GM12878 (cell line): ENCODE measurements around the gene UCKL1. TPM values are rescaled to one million over a fixed set of nuclear protein-coding genes. Genes with fewer than 3 reads are reported as not detected.

Source experiments
- ATAC-seq: fragments of 200-7000 bp; cut with Tn5 transposase; 3 replicates; pipeline ENCODE4 v1.9.1; 2020; ENCODE audit warnings: mild to moderate bottlenecking, moderate library complexity
- BruUV-seq: library from RNA; stranded (reverse); fragments of 400-500 nt; replicated peaks from 2 replicates; lab custom pipeline; 2021; lab: Mats Ljungman, UMichigan
- CTCF ChIA-PET: fragments of 300-600 bp; sonication (Branson Sonifier 250); formaldehyde crosslinking; extraction: SDS; loops from one replicate; lab custom pipeline; 2021; ENCODE audit warnings: inconsistent platforms; lab: Yijun Ruan, JAX
- POLR2A ChIA-PET: fragments of 350-600 bp; formaldehyde crosslinking; extraction: SDS; loops from one replicate; lab custom pipeline; 2021; ENCODE audit warnings: inconsistent platforms; lab: Charles Lee
- RAD21 ChIA-PET: fragments of 300-600 bp; sonication (Branson Sonifier 250); formaldehyde crosslinking; loops from one replicate; lab custom pipeline; 2023; ENCODE audit warnings: antibody characterized with exemption; ENCODE audit not compliant: unreplicated experiment; lab: Charles Lee
- SMC1A ChIA-PET: fragments of 300-600 bp; sonication (Branson Sonifier 250); formaldehyde crosslinking; loops from one replicate; lab custom pipeline; 2023; ENCODE audit not compliant: unreplicated experiment, uncharacterized antibody; lab: Charles Lee
- DNase-seq: peaks from one replicate; pipeline ENCODE4 v3.0.0-alpha.2; 2011; ENCODE audit warnings: low read depth, low spot score
- FAIRE-seq: peaks from 3 replicates; lab custom pipeline; 2011; peaks lifted over from hg19 to GRCh38; lab: Jason Lieb, UNC
- H2AFZ ChIP-seq: 2 replicates; pipeline ENCODE4 v1.6.0; 2011; ENCODE audit warnings: low read depth, low read length, control low read depth; ENCODE audit not compliant: control insufficient read depth
- H3K27ac ChIP-seq: 2 replicates; pipeline ENCODE4 v1.5.1; 2011; ENCODE audit warnings: control low read depth; ENCODE audit not compliant: control insufficient read depth, insufficient read depth
- H3K27me3 ChIP-seq, 2 experiments: replicated peaks in 1 of 2; 2 replicates each; pipeline versions ENCODE4 v1.6.0 to v1.6.1; 2011; ENCODE audit warnings: low read length in 1 of 2; ENCODE audit not compliant: control insufficient read depth in 2 of 2, insufficient read depth in 2 of 2
- H3K36me3 ChIP-seq, 2 experiments: 2 replicates each; pipeline ENCODE4 v1.5.1; 2011; ENCODE audit warnings: low read length in 1 of 2; ENCODE audit not compliant: control insufficient read depth in 2 of 2, insufficient read depth in 2 of 2
- H3K4me1 ChIP-seq: 2 replicates; pipeline ENCODE4 v1.6.1; 2011; ENCODE audit warnings: mild to moderate bottlenecking, low read length, moderate library complexity, mixed read lengths; ENCODE audit not compliant: control insufficient read depth, insufficient read depth
- H3K4me2 ChIP-seq: 2 replicates; pipeline ENCODE4 v1.6.0; 2011; ENCODE audit warnings: control low read depth; ENCODE audit not compliant: control insufficient read depth, insufficient read depth
- H3K4me3 ChIP-seq: fragments of 200-600 bp; sonication (generic); 2 replicates; pipeline ENCODE4 v1.5.1; 2016
- H3K79me2 ChIP-seq: 2 replicates; pipeline ENCODE4 v1.6.0; 2011; ENCODE audit warnings: low read length; ENCODE audit not compliant: control insufficient read depth, insufficient read depth
- H3K9ac ChIP-seq: 2 replicates; pipeline ENCODE4 v1.8.0; 2011; ENCODE audit warnings: low read length, control low read depth, mixed read lengths; ENCODE audit not compliant: control insufficient read depth, insufficient read depth
- H3K9me3 ChIP-seq: replicated peaks from 3 replicates; pipeline ENCODE4 v1.5.1; 2011; ENCODE audit warnings: mild to moderate bottlenecking, low read length; ENCODE audit not compliant: control insufficient read depth, insufficient read depth
- H4K20me1 ChIP-seq: 2 replicates; pipeline ENCODE4 v1.6.0; 2011; ENCODE audit not compliant: control insufficient read depth, insufficient read depth
- BACH1 ChIP-seq: fragments of 450-650 bp; IDR thresholded peaks from 2 replicates; pipeline ENCODE4 v1.6.1; 2017; ENCODE audit warnings: mild to moderate bottlenecking, borderline replicate concordance
- E2F4 ChIP-seq: IDR thresholded peaks from 2 replicates; pipeline ENCODE4 v1.6.1; 2012; ENCODE audit warnings: low read depth, low read length, improper control_type of control experiment
- LARP7 ChIP-seq: fragments of 450-650 bp; IDR thresholded peaks from 2 replicates; pipeline ENCODE4 v1.6.1; 2017; ENCODE audit warnings: mild to moderate bottlenecking
- MEF2B ChIP-seq: fragments of 450-650 bp; IDR thresholded peaks from 2 replicates; pipeline ENCODE4 v1.6.1; 2018; ENCODE audit warnings: mild to moderate bottlenecking, moderate library complexity; ENCODE audit not compliant: partially characterized antibody, poor library complexity, severe bottlenecking
- MLLT1 ChIP-seq: fragments of 450-650 bp; IDR thresholded peaks from 2 replicates; pipeline ENCODE4 v1.6.1; 2016; ENCODE audit warnings: mild to moderate bottlenecking
- PKNOX1 ChIP-seq: fragments of 450-650 bp; IDR thresholded peaks from 2 replicates; pipeline ENCODE4 v1.6.1; 2016; ENCODE audit warnings: mild to moderate bottlenecking
- RB1 ChIP-seq: fragments of 450-650 bp; formaldehyde crosslinking; IDR thresholded peaks from 2 replicates; pipeline ENCODE4 v1.6.1; 2017; ENCODE audit warnings: mild to moderate bottlenecking, borderline replicate concordance
- STAT3 ChIP-seq: IDR thresholded peaks from 2 replicates; pipeline ENCODE4 v1.6.1; 2011; ENCODE audit warnings: low read depth, low read length, improper control_type of control experiment
- SUZ12 ChIP-seq: fragments of 200-600 bp; sonication (generic); IDR thresholded peaks from one replicate; pipeline ENCODE4 v1.6.1; 2018; ENCODE audit warnings: antibody characterized with exemption, mild to moderate bottlenecking; ENCODE audit not compliant: unreplicated experiment
- TBL1XR1 ChIP-seq: IDR thresholded peaks from 2 replicates; pipeline ENCODE4 v1.6.1; 2012; ENCODE audit warnings: low read depth, low read length, improper control_type of control experiment
- TCF7 ChIP-seq: IDR thresholded peaks from 2 replicates; pipeline ENCODE4 v1.6.1; 2014; ENCODE audit warnings: antibody characterized with exemption, borderline replicate concordance
- ZNF24 ChIP-seq: fragments of 450-650 bp; IDR thresholded peaks from 2 replicates; pipeline ENCODE4 v1.6.1; 2017; ENCODE audit warnings: antibody characterized with exemption, mild to moderate bottlenecking
- ZNF274 ChIP-seq: IDR thresholded peaks from one replicate; pipeline ENCODE4 v1.8.0; 2011; ENCODE audit not compliant: insufficient read length, insufficient read depth
- WGBS: methylation state at CpG from one replicate; pipeline ENCODE4 v1.1.6; 2016; ENCODE audit warnings: low lambda C conversion rate; ENCODE audit not compliant: insufficient replicate concordance, insufficient coverage; ENCODE audit errors: missing lambda C conversion rate; 5-methylcytosine and 5-hydroxymethylcytosine counted together
- in situ Hi-C: fragments of 300-500 bp; cut with MboI; formaldehyde crosslinking; loops from 9 replicates; pipeline ENCODE4 v1.14.3; 2018; ENCODE audit warnings: mixed read lengths
- intact Hi-C: fragments of 100-400 bp; cut with micrococcal nuclease; formaldehyde crosslinking; loops from one replicate; pipeline ENCODE4 v1.14.2; 2022; ENCODE audit not compliant: unreplicated experiment
- polyA plus RNA-seq, 11 experiments: library from polyadenylated mRNA; depleted of rRNA in 4 of 11; unstranded in 6 of 11; stranded (reverse) in 5 of 11; fragments of >200 nt; fragmentation: Nextera tagmentation in 4 of 11; fragmentation: Illumina TruSeq in 1 of 11; extraction: Ambion mirVana in 4 of 11; extraction: Trizol in 1 of 11; gene quantifications; 1 replicate in 1 of 11; 2 replicates in 10 of 11; pipeline versions ENCODE4 v1.2.1 to v1.2.3, GENCODE V29; 2011 to 2016; ENCODE audit warnings: inconsistent platforms in 2 of 11, missing spikeins in 2 of 11, low read depth in 1 of 11
- total RNA-seq, 4 experiments: library from RNA; depleted of rRNA in 3 of 4; stranded (reverse); fragments of >200 nt in 3 of 4; fragmentation: Illumina TruSeq in 1 of 4; extraction: Trizol in 1 of 4; gene quantifications; 2 replicates each; pipeline versions ENCODE4 v1.2.1 to v1.2.3, GENCODE V29; 2013 to 2021
- TF ChIP-seq, protein P1 (sequence below): fragments of 150-350 bp; IDR thresholded peaks from 2 replicates; pipeline ENCODE4 v1.6.1; 2016; ENCODE audit warnings: low read depth, low read length
- TF ChIP-seq, protein P2 (sequence below): fragments of 450-650 bp; formaldehyde crosslinking; IDR thresholded peaks from 2 replicates; pipeline ENCODE4 v1.4.0; 2022; ENCODE audit warnings: mild to moderate bottlenecking, moderate library complexity

Gene UCKL1
- total and polyA plus RNA-seq, 10 of the 15 experiments (the other 5 are each of a cell fraction or from before 2014, with no cell fraction given): 2.4 to 36.3 (median 24.8) TPM

- H3K4me1 ChIP-seq: no peaks in the 10 kb centered on the region; the same call in 1 of the 2 replicates
- H2AFZ ChIP-seq: no peak overlapping the region
- FAIRE-seq: no peak
- H3K9ac ChIP-seq: no peak overlapping the region
- ChIA-PET SMC1A (interaction anchor here (1.2 kb wide), 1 partner anchor 18 kb away, joined by 3 read pairs; no protein-coding TSS in a partner anchor), RAD21 (no interaction called here), CTCF (no interaction called here), POLR2A (no interaction called here)
- peaks cover 8% of the 10 kb centered on the region for H3K79me2 ChIP-seq
- H3K4me3 ChIP-seq: no peak overlapping the region
- no TSS peak for BruUV-seq
- ATAC-seq: no peak
- no peak for DNase-seq
- H4K20me1 ChIP-seq: no peaks in the 10 kb centered on the region
- intact Hi-C loops: no loop called here
- no peaks in the 10 kb centered on the region for H3K27me3 ChIP-seq
- H3K4me2 ChIP-seq: no peak overlapping the region
- no peak overlapping the region for H3K27ac ChIP-seq
- no peaks in the 10 kb centered on the region; the same call in 2 of the 3 replicates for H3K9me3 ChIP-seq
- peaks cover 31 to 53% of the 10 kb centered on the region in 2 experiments for H3K36me3 ChIP-seq
- WGBS: 88% methylated on average over 11 of the region's 11 CpGs
- in situ Hi-C loops: no loop called here
- TF ChIP-seq, protein P1, sequence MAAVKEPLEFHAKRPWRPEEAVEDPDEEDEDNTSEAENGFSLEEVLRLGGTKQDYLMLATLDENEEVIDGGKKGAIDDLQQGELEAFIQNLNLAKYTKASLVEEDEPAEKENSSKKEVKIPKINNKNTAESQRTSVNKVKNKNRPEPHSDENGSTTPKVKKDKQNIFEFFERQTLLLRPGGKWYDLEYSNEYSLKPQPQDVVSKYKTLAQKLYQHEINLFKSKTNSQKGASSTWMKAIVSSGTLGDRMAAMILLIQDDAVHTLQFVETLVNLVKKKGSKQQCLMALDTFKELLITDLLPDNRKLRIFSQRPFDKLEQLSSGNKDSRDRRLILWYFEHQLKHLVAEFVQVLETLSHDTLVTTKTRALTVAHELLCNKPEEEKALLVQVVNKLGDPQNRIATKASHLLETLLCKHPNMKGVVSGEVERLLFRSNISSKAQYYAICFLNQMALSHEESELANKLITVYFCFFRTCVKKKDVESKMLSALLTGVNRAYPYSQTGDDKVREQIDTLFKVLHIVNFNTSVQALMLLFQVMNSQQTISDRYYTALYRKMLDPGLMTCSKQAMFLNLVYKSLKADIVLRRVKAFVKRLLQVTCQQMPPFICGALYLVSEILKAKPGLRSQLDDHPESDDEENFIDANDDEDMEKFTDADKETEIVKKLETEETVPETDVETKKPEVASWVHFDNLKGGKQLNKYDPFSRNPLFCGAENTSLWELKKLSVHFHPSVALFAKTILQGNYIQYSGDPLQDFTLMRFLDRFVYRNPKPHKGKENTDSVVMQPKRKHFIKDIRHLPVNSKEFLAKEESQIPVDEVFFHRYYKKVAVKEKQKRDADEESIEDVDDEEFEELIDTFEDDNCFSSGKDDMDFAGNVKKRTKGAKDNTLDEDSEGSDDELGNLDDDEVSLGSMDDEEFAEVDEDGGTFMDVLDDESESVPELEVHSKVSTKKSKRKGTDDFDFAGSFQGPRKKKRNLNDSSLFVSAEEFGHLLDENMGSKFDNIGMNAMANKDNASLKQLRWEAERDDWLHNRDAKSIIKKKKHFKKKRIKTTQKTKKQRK: no peak
- TF ChIP-seq ZNF24: no peak
- TF ChIP-seq TBL1XR1: no peak
- TF ChIP-seq ZNF274: no peak
- no peak for TF ChIP-seq TCF7
- TF ChIP-seq PKNOX1: no peak
- TF ChIP-seq E2F4: no peak
- TF ChIP-seq MEF2B: no peak
- TF ChIP-seq STAT3: no peak
- TF ChIP-seq BACH1: no peak
- TF ChIP-seq, protein P2, sequence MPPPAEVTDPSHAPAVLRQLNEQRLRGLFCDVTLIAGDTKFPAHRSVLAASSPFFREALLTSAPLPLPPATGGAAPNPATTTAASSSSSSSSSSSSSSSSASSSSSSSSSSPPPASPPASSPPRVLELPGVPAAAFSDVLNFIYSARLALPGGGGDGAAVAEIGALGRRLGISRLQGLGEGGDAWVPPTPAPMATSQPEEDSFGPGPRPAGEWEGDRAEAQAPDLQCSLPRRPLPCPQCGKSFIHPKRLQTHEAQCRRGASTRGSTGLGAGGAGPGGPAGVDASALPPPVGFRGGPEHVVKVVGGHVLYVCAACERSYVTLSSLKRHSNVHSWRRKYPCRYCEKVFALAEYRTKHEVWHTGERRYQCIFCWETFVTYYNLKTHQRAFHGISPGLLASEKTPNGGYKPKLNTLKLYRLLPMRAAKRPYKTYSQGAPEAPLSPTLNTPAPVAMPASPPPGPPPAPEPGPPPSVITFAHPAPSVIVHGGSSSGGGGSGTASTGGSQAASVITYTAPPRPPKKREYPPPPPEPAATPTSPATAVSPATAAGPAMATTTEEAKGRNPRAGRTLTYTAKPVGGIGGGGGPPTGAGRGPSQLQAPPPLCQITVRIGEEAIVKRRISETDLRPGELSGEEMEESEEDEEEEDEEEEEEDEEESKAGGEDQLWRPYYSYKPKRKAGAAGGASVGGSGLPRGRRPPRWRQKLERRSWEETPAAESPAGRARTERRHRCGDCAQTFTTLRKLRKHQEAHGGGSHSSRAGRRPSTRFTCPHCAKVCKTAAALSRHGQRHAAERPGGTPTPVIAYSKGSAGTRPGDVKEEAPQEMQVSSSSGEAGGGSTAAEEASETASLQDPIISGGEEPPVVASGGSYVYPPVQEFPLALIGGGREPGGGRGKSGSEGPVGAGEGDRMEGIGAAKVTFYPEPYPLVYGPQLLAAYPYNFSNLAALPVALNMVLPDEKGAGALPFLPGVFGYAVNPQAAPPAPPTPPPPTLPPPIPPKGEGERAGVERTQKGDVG (CRISPR knock-in tag): no peak
- TF ChIP-seq LARP7: no peak
- no peak for TF ChIP-seq MLLT1
- TF ChIP-seq RB1: no peak
- TF ChIP-seq SUZ12: no peak
Observed at GRCh38 chr20:64001607-64002011, 45.4 kb upstream of the UCKL1 start.
